HEK293 (cell line): ENCODE data around the gene PVRIG.

Source experiments
- KLF1 ChIP-seq: fragments of 450-650 bp; formaldehyde crosslinking; IDR thresholded peaks from 2 replicates; pipeline ENCODE4 v1.5.1; 2016; ENCODE audit warnings: missing biosample characterization, missing genetic modification characterization
- KLF7 ChIP-seq: fragments of 450-650 bp; formaldehyde crosslinking; IDR thresholded peaks from 2 replicates; pipeline ENCODE4 v1.5.1; 2016; ENCODE audit warnings: missing biosample characterization, missing genetic modification characterization, borderline replicate concordance
- KLF9 ChIP-seq: fragments of 450-650 bp; formaldehyde crosslinking; IDR thresholded peaks from 2 replicates; pipeline ENCODE4 v1.5.1; 2016; ENCODE audit warnings: missing biosample characterization, missing genetic modification characterization, low read depth
- RBAK ChIP-seq: fragments of 450-650 bp; formaldehyde crosslinking; IDR thresholded peaks from 2 replicates; pipeline ENCODE4 v1.5.1; 2016; ENCODE audit warnings: missing biosample characterization, missing genetic modification characterization
- SP2 ChIP-seq: fragments of 450-650 bp; formaldehyde crosslinking; IDR thresholded peaks from 2 replicates; pipeline ENCODE4 v1.5.1; 2016; ENCODE audit warnings: missing biosample characterization, missing genetic modification characterization
- SP3 ChIP-seq: fragments of 450-650 bp; formaldehyde crosslinking; IDR thresholded peaks from 2 replicates; pipeline ENCODE4 v1.5.1; 2016; ENCODE audit warnings: missing biosample characterization, missing genetic modification characterization
- TCF7L2 ChIP-seq: IDR thresholded peaks from 2 replicates; pipeline ENCODE4 v1.6.1; 2011; ENCODE audit warnings: low read depth, mild to moderate bottlenecking, inconsistent platforms, low read length, moderate library complexity, borderline replicate concordance
- ZBTB20 ChIP-seq: fragments of 450-650 bp; formaldehyde crosslinking; IDR thresholded peaks from 2 replicates; pipeline ENCODE4 v1.5.1; 2016; ENCODE audit warnings: missing biosample characterization, missing genetic modification characterization
- ZBTB48 ChIP-seq: fragments of 450-650 bp; formaldehyde crosslinking; IDR thresholded peaks from 2 replicates; pipeline ENCODE4 v1.5.1; 2016; ENCODE audit warnings: missing biosample characterization, missing genetic modification characterization
- ZNF112 ChIP-seq: fragments of 450-650 bp; formaldehyde crosslinking; IDR thresholded peaks from 2 replicates; pipeline ENCODE4 v1.5.0; 2017; ENCODE audit warnings: missing biosample characterization, missing genetic modification characterization
- ZNF133 ChIP-seq: fragments of 450-650 bp; formaldehyde crosslinking; IDR thresholded peaks from 2 replicates; pipeline ENCODE4 v1.5.1; 2016; ENCODE audit warnings: missing biosample characterization, missing genetic modification characterization
- ZNF140 ChIP-seq: fragments of 450-650 bp; formaldehyde crosslinking; IDR thresholded peaks from 2 replicates; pipeline ENCODE4 v1.5.1; 2016; ENCODE audit warnings: missing biosample characterization, missing genetic modification characterization
- ZNF175 ChIP-seq: fragments of 450-650 bp; formaldehyde crosslinking; IDR thresholded peaks from 2 replicates; pipeline ENCODE4 v1.5.1; 2016; ENCODE audit warnings: missing biosample characterization, missing genetic modification characterization
- ZNF292 ChIP-seq: fragments of 450-650 bp; formaldehyde crosslinking; IDR thresholded peaks from 2 replicates; pipeline ENCODE4 v1.5.1; 2016; ENCODE audit warnings: low read depth, missing biosample characterization, missing genetic modification characterization, borderline replicate concordance
- ZNF354C ChIP-seq: fragments of 450-650 bp; formaldehyde crosslinking; IDR thresholded peaks from 2 replicates; pipeline ENCODE4 v1.5.1; 2016; ENCODE audit warnings: missing biosample characterization, missing genetic modification characterization, low read depth, borderline replicate concordance
- ZNF366 ChIP-seq: fragments of 450-650 bp; formaldehyde crosslinking; conservative IDR thresholded peaks from 2 replicates; pipeline ENCODE4 v1.5.1; 2016; ENCODE audit warnings: missing biosample characterization, missing genetic modification characterization
- ZNF510 ChIP-seq: fragments of 450-650 bp; formaldehyde crosslinking; IDR thresholded peaks from 2 replicates; pipeline ENCODE4 v1.5.1; 2018; ENCODE audit warnings: mild to moderate bottlenecking, missing genetic modification characterization, missing biosample characterization; ENCODE audit not compliant: insufficient replicate concordance
- ZNF514 ChIP-seq: fragments of 450-650 bp; formaldehyde crosslinking; IDR thresholded peaks from 2 replicates; pipeline ENCODE4 v1.5.1; 2016; ENCODE audit warnings: missing biosample characterization, missing genetic modification characterization
- ZNF544 ChIP-seq: fragments of 450-650 bp; formaldehyde crosslinking; IDR thresholded peaks from 2 replicates; pipeline ENCODE4 v1.5.0; 2017; ENCODE audit warnings: missing biosample characterization, missing genetic modification characterization
- ZNF558 ChIP-seq: fragments of 450-650 bp; formaldehyde crosslinking; IDR thresholded peaks from 2 replicates; pipeline ENCODE4 v1.5.1; 2016; ENCODE audit warnings: missing biosample characterization, missing genetic modification characterization
- ZNF560 ChIP-seq: fragments of 450-650 bp; formaldehyde crosslinking; IDR thresholded peaks from 2 replicates; pipeline ENCODE4 v1.5.1; 2017; ENCODE audit warnings: missing biosample characterization, missing genetic modification characterization, borderline replicate concordance
- ZNF624 ChIP-seq: fragments of 450-650 bp; formaldehyde crosslinking; IDR thresholded peaks from 2 replicates; pipeline ENCODE4 v1.5.1; 2017; ENCODE audit warnings: missing biosample characterization, missing genetic modification characterization
- ZNF658 ChIP-seq: fragments of 450-650 bp; formaldehyde crosslinking; IDR thresholded peaks from 2 replicates; pipeline ENCODE4; 2016; ENCODE audit warnings: missing biosample characterization, missing genetic modification characterization
- ZNF76 ChIP-seq: fragments of 450-650 bp; formaldehyde crosslinking; IDR thresholded peaks from 2 replicates; pipeline ENCODE4; 2016; ENCODE audit warnings: low read depth, missing biosample characterization, missing genetic modification characterization, borderline replicate concordance
- ZNF830 ChIP-seq: fragments of 450-650 bp; IDR thresholded peaks from 2 replicates; pipeline ENCODE4 v1.5.0; 2018; ENCODE audit warnings: missing biosample characterization, missing genetic modification characterization, low read depth, mild to moderate bottlenecking, moderate library complexity
- ZSCAN16 ChIP-seq: fragments of 450-650 bp; formaldehyde crosslinking; IDR thresholded peaks from 2 replicates; pipeline ENCODE4 v1.5.1; 2016; ENCODE audit warnings: missing biosample characterization, missing genetic modification characterization
- ZSCAN23 ChIP-seq: fragments of 450-650 bp; formaldehyde crosslinking; IDR thresholded peaks from 2 replicates; pipeline ENCODE4 v1.5.1; 2016; ENCODE audit warnings: missing biosample characterization, missing genetic modification characterization
- TF ChIP-seq, protein P1 (sequence below): fragments of 450-650 bp; formaldehyde crosslinking; IDR thresholded peaks from 2 replicates; pipeline ENCODE4 v1.5.1; 2016; ENCODE audit warnings: missing biosample characterization, missing genetic modification characterization
- TF ChIP-seq, protein P2 (sequence below): fragments of 450-650 bp; formaldehyde crosslinking; IDR thresholded peaks from 2 replicates; pipeline ENCODE4 v1.5.1; 2016; ENCODE audit warnings: missing biosample characterization, missing genetic modification characterization
- TF ChIP-seq, protein P3 (sequence below): fragments of 450-650 bp; formaldehyde crosslinking; IDR thresholded peaks from 2 replicates; pipeline ENCODE4 v1.5.0; 2017; ENCODE audit warnings: missing biosample characterization, missing genetic modification characterization, borderline replicate concordance
- TF ChIP-seq, protein P4 (sequence below): fragments of 450-650 bp; formaldehyde crosslinking; IDR thresholded peaks from 2 replicates; pipeline ENCODE4 v1.5.1; 2016; ENCODE audit warnings: missing biosample characterization, missing genetic modification characterization
- TF ChIP-seq, protein P5 (sequence below): fragments of 450-650 bp; formaldehyde crosslinking; IDR thresholded peaks from 2 replicates; pipeline ENCODE4 v1.5.1; 2016; ENCODE audit warnings: missing biosample characterization, missing genetic modification characterization

PVRIG gene

DNA sequence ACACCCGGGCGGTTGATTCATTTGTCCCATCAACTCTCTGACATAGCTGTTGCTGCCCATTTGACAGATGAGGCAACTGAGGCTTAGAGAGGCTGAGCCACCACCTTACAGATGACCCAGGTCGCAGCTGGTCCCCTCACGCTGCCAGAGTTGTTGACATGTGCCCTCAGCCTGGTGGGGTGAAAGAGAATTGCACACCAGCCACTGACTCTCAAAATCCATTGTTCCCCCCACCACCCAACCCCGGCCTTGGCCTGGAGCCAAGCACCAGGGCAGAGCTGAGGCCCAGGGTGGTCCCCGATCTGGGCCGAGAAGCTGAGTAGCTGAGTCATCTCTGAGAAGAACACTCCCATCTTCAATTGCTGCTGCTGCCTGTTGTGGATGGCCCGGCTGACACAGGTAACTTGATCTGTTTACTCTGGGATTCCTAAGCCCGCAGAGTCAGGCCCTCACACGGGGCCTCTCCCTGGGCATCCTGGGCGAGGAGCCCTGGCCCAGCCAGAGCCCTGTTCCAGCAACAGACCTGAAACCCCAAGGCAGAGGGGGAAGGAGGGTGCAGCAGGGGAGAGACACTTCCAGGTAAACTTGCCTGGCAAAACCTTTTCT is 27.5 kb downstream of the PVRIG start (continued):
- TF ChIP-seq ZNF112 (tag by site-specific recombination) (no peak), RBAK (tag by site-specific recombination) (no peak), ZNF560 (tag by site-specific recombination) (no peak), ZNF558 (no peak; the same call in 1 of the 2 replicates), ZBTB48 (peak; percentile 94), KLF7 (tag by site-specific recombination) (peak; percentile 58; the same call in 1 of the 2 replicates), ZSCAN16 (tag by site-specific recombination) (no peak), ZNF514 (tag by site-specific recombination) (no peak), ZNF354C (no peak), KLF1 (tag by site-specific recombination) (peak; percentile 91), ZNF658 (tag by site-specific recombination) (no peak), ZNF624 (tag by site-specific recombination) (no peak), ZNF292 (no peak), ZSCAN23 (tag by site-specific recombination) (0 out of 2 replicates have a peak, but pooled peaks have one; percentile 9), ZNF830 (tag by site-specific recombination) (no peak), ZNF140 (tag by site-specific recombination) (no peak), ZNF76 (tag by site-specific recombination) (no peak), SP3 (tag by site-specific recombination) (no peak), ZNF366 (tag by site-specific recombination) (peak; percentile 74), ZBTB20 (peak; percentile 92), KLF9 (tag by site-specific recombination) (peak; percentile 69; the same call in 1 of the 2 replicates), ZNF175 (tag by site-specific recombination) (no peak), ZNF544 (no peak), SP2 (tag by site-specific recombination) (no peak), TCF7L2 (no peak), ZNF133 (tag by site-specific recombination) (no peak), ZNF510 (no peak)
- TF ChIP-seq, protein P1, sequence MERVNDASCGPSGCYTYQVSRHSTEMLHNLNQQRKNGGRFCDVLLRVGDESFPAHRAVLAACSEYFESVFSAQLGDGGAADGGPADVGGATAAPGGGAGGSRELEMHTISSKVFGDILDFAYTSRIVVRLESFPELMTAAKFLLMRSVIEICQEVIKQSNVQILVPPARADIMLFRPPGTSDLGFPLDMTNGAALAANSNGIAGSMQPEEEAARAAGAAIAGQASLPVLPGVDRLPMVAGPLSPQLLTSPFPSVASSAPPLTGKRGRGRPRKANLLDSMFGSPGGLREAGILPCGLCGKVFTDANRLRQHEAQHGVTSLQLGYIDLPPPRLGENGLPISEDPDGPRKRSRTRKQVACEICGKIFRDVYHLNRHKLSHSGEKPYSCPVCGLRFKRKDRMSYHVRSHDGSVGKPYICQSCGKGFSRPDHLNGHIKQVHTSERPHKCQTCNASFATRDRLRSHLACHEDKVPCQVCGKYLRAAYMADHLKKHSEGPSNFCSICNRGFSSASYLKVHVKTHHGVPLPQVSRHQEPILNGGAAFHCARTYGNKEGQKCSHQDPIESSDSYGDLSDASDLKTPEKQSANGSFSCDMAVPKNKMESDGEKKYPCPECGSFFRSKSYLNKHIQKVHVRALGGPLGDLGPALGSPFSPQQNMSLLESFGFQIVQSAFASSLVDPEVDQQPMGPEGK = peak; percentile 90
- TF ChIP-seq, protein P2, sequence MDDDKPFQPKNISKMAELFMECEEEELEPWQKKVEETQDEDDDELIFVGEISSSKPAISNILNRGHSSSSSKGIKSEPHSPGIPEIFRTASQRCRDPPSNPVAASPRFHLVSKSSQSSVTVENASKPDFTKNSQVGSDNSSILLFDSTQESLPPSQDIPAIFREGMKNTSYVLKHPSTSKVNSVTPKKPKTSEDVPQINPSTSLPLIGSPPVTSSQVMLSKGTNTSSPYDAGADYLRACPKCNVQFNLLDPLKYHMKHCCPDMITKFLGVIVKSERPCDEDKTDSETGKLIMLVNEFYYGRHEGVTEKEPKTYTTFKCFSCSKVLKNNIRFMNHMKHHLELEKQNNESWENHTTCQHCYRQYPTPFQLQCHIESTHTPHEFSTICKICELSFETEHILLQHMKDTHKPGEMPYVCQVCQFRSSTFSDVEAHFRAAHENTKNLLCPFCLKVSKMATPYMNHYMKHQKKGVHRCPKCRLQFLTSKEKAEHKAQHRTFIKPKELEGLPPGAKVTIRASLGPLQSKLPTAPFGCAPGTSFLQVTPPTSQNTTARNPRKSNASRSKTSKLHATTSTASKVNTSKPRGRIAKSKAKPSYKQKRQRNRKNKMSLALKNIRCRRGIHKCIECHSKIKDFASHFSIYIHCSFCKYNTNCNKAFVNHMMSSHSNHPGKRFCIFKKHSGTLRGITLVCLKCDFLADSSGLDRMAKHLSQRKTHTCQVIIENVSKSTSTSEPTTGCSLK (tag by site-specific recombination) = no peak
- TF ChIP-seq, protein P3, sequence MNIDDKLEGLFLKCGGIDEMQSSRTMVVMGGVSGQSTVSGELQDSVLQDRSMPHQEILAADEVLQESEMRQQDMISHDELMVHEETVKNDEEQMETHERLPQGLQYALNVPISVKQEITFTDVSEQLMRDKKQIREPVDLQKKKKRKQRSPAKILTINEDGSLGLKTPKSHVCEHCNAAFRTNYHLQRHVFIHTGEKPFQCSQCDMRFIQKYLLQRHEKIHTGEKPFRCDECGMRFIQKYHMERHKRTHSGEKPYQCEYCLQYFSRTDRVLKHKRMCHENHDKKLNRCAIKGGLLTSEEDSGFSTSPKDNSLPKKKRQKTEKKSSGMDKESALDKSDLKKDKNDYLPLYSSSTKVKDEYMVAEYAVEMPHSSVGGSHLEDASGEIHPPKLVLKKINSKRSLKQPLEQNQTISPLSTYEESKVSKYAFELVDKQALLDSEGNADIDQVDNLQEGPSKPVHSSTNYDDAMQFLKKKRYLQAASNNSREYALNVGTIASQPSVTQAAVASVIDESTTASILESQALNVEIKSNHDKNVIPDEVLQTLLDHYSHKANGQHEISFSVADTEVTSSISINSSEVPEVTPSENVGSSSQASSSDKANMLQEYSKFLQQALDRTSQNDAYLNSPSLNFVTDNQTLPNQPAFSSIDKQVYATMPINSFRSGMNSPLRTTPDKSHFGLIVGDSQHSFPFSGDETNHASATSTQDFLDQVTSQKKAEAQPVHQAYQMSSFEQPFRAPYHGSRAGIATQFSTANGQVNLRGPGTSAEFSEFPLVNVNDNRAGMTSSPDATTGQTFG (tag by site-specific recombination) = no peak
- TF ChIP-seq, protein P4, sequence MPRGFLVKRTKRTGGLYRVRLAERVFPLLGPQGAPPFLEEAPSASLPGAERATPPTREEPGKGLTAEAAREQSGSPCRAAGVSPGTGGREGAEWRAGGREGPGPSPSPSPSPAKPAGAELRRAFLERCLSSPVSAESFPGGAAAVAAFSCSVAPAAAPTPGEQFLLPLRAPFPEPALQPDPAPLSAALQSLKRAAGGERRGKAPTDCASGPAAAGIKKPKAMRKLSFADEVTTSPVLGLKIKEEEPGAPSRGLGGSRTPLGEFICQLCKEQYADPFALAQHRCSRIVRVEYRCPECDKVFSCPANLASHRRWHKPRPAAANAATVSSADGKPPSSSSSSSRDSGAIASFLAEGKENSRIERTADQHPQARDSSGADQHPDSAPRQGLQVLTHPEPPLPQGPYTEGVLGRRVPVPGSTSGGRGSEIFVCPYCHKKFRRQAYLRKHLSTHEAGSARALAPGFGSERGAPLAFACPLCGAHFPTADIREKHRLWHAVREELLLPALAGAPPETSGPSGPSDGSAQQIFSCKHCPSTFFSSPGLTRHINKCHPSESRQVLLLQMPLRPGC (tag by site-specific recombination) = peak; percentile 88
- TF ChIP-seq, protein P5, sequence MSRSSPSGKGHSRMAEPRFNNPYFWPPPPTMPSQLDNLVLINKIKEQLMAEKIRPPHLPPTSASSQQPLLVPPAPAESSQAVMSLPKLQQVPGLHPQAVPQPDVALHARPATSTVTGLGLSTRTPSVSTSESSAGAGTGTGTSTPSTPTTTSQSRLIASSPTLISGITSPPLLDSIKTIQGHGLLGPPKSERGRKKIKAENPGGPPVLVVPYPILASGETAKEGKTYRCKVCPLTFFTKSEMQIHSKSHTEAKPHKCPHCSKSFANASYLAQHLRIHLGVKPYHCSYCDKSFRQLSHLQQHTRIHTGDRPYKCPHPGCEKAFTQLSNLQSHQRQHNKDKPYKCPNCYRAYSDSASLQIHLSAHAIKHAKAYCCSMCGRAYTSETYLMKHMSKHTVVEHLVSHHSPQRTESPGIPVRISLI (tag by site-specific recombination) = no peak
